Measurements from ENCODE around the gene FGFR2. TPM values are rescaled to one million over a fixed set of nuclear protein-coding genes. Genes with fewer than 3 reads are reported as not detected.

Gene FGFR2
- total RNA-seq, 1 experiment from 2014 or later: 135 TPM

GRCh38 chr10:121509796-121510195, 88.4 kb downstream of the FGFR2 start:
- H3K9me3 ChIP-seq (ENCODE audit: control insufficient read depth, low read depth, low read length): no peaks in the 10 kb centered on the region
- H4K8ac ChIP-seq (replicated peaks; ENCODE audit: insufficient read length, low read depth, low read length): no peak overlapping the region
- peak overlapping the region; percentile 1 to 91 (median 46); a peak in 5 of 7 replicates for H3K27ac Mint-ChIP-seq
- H3K27me3 ChIP-seq (ENCODE audit: insufficient read depth, low read length): no peaks in the 10 kb centered on the region
- no peak overlapping the region for H2BK120ac ChIP-seq (ENCODE audit: low read depth, low read length, poor library complexity, severe bottlenecking)
- no peak overlapping the region for H3T11ph ChIP-seq (ENCODE audit: low read length)
- H3K23me2 ChIP-seq (ENCODE audit: insufficient read length, low read depth, low read length, poor library complexity, severe bottlenecking): no peaks in the 10 kb centered on the region
- no peak for DNase-seq
- H2AFZ ChIP-seq (ENCODE audit: low read length): no peak overlapping the region
- no peak overlapping the region for H2BK20ac ChIP-seq (ENCODE audit: low read depth, low read length, poor library complexity, severe bottlenecking)
- H3K79me2 ChIP-seq (ENCODE audit: insufficient read depth, low read length): peaks cover 2% of the 10 kb centered on the region; the same call in 1 of the 2 replicates
- no peak overlapping the region for H2BK15ac ChIP-seq (ENCODE audit: low read depth, low read length)
- H3K9ac ChIP-seq (ENCODE audit: extremely low read depth, insufficient read length, low read length): no peak overlapping the region
- H2BK12ac ChIP-seq (ENCODE audit: insufficient read length, low read depth, low read length): no peak overlapping the region
- TF ChIP-seq, protein P1, sequence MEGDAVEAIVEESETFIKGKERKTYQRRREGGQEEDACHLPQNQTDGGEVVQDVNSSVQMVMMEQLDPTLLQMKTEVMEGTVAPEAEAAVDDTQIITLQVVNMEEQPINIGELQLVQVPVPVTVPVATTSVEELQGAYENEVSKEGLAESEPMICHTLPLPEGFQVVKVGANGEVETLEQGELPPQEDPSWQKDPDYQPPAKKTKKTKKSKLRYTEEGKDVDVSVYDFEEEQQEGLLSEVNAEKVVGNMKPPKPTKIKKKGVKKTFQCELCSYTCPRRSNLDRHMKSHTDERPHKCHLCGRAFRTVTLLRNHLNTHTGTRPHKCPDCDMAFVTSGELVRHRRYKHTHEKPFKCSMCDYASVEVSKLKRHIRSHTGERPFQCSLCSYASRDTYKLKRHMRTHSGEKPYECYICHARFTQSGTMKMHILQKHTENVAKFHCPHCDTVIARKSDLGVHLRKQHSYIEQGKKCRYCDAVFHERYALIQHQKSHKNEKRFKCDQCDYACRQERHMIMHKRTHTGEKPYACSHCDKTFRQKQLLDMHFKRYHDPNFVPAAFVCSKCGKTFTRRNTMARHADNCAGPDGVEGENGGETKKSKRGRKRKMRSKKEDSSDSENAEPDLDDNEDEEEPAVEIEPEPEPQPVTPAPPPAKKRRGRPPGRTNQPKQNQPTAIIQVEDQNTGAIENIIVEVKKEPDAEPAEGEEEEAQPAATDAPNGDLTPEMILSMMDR (conservative IDR thresholded peaks at IDR 0.05): no peak
- no peak overlapping the region for H4K5ac ChIP-seq (ENCODE audit: insufficient read length, low read depth, low read length)
- H3K4me1 Mint-ChIP-seq: peaks cover 32 to 38% of the 10 kb centered on the region in 2 experiments
- no peaks in the 10 kb centered on the region for H3K27me3 Mint-ChIP-seq (ENCODE audit: low read depth)
- WGBS (ENCODE audit: extremely low coverage, insufficient read length, low lambda C conversion rate): no CpG with 5 or more reads among the region's 3 CpGs
- no peak overlapping the region for H4K91ac ChIP-seq (ENCODE audit: insufficient read length, low read depth, low read length)
- no peak overlapping the region for H3K18ac ChIP-seq (ENCODE audit: insufficient read length, low read depth, low read length)
- H3K23ac ChIP-seq (ENCODE audit: insufficient read length, low read depth, low read length): no peak overlapping the region
- no peak overlapping the region for H3K14ac ChIP-seq (ENCODE audit: insufficient read depth, low read length)
- no peak overlapping the region for H3K56ac ChIP-seq (ENCODE audit: insufficient read length, low read depth, low read length)
- no peak overlapping the region for H2AK5ac ChIP-seq (ENCODE audit: insufficient read length, low read length)
- H3K79me1 ChIP-seq (ENCODE audit: insufficient read depth, low read depth, low read length, poor library complexity, severe bottlenecking): no peaks in the 10 kb centered on the region
- H3K4me3 Mint-ChIP-seq: no peak overlapping the region; a peak in 1 of 5 replicates
- peaks cover 16 to 91% (median 90%) of the 10 kb centered on the region in 3 experiments for H3K36me3 Mint-ChIP-seq (ENCODE audit: insufficient read depth in 1 of 3, low read depth in 3 of 3)
- H3K4me1 ChIP-seq (ENCODE audit: insufficient read depth, low read length): no peaks in the 10 kb centered on the region; the same call in 1 of the 2 replicates
- no peaks in the 10 kb centered on the region for H4K20me1 ChIP-seq (ENCODE audit: control insufficient read depth, insufficient read depth, insufficient read length)
- H2BK5ac ChIP-seq (ENCODE audit: insufficient read length, low read length): no peak overlapping the region
- H3K9me3 Mint-ChIP-seq: no peaks in the 10 kb centered on the region
- no peak overlapping the region for H3K4me2 ChIP-seq (ENCODE audit: insufficient read depth, insufficient read length, low read length)
- H3K4ac ChIP-seq (ENCODE audit: low read depth, low read length): no peak overlapping the region
- H3K27ac ChIP-seq (ENCODE audit: insufficient read length, low read depth, low read length): no peak overlapping the region

Measured in H9 (cell line).